Liver (tissue), 9 donors: ENCODE data around the gene TUT4. TPM values are rescaled to one million over a fixed set of nuclear protein-coding genes. Genes with fewer than 3 reads are reported as not detected.

ENCODE experiments used
- DNase-seq: peaks from one replicate; pipeline ENCODE4 v3.0.0-alpha.2; 2017; ENCODE audit warnings: low spot score
- H3K27ac ChIP-seq, 2 donors: one replicate each; pipeline ENCODE4 v1.7.0; 2013; ENCODE audit warnings: inconsistent platforms in 2 of 2, low read length in 2 of 2, control low read depth in 1 of 2, low read depth in 1 of 2, mild to moderate bottlenecking in 1 of 2
- H3K27me3 ChIP-seq, 4 donors: one replicate each; pipeline versions ENCODE4 v1.6.1 to v1.7.0; 2013; ENCODE audit warnings: low read length in 3 of 4, inconsistent platforms in 1 of 4, mild to moderate bottlenecking in 1 of 4, moderate library complexity in 1 of 4; ENCODE audit not compliant: control insufficient read depth in 4 of 4, insufficient read depth in 4 of 4
- H3K36me3 ChIP-seq, 4 donors: one replicate each; pipeline versions ENCODE4 v1.6.1 to v1.7.0; 2013; ENCODE audit warnings: low read length in 3 of 4, mild to moderate bottlenecking in 3 of 4, low read depth in 1 of 4, moderate library complexity in 1 of 4; ENCODE audit not compliant: control insufficient read depth in 4 of 4, insufficient read depth in 3 of 4
- H3K4me1 ChIP-seq, 4 donors: one replicate each; pipeline versions ENCODE4 v1.6.1 to v1.7.0; 2013; ENCODE audit warnings: low read length in 3 of 4, mild to moderate bottlenecking in 3 of 4, moderate library complexity in 1 of 4; ENCODE audit not compliant: control insufficient read depth in 4 of 4, insufficient read depth in 4 of 4
- H3K4me3 ChIP-seq, 3 donors: one replicate each; pipeline versions ENCODE4 v1.6.1 to v1.7.0; 2013; ENCODE audit warnings: low read length in 3 of 3, control low read depth in 1 of 3, low read depth in 1 of 3, mild to moderate bottlenecking in 1 of 3
- H3K9ac ChIP-seq, 2 donors: one replicate each; pipeline ENCODE4 v1.7.0; 2013; ENCODE audit warnings: low read length in 2 of 2, mild to moderate bottlenecking in 2 of 2, moderate library complexity in 2 of 2, control low read depth in 1 of 2, low read depth in 1 of 2
- H3K9me3 ChIP-seq, 4 donors: one replicate each; pipeline versions ENCODE4 v1.6.1 to v1.7.0; 2013; ENCODE audit warnings: low read length in 3 of 4; ENCODE audit not compliant: control insufficient read depth in 4 of 4
- EGR1 ChIP-seq, 2 donors: IDR thresholded peaks; 2 replicates each; pipeline ENCODE4 v1.6.1; 2016 to 2018; ENCODE audit warnings: antibody characterized with exemption in 2 of 2, low read depth in 2 of 2
- FOXA1 ChIP-seq: IDR thresholded peaks from 2 replicates; pipeline ENCODE4 v1.6.1; 2016; ENCODE audit warnings: antibody characterized with exemption
- FOXA2 ChIP-seq: IDR thresholded peaks from 2 replicates; pipeline ENCODE4 v1.6.1; 2016; ENCODE audit warnings: antibody characterized with exemption
- GABPA ChIP-seq, 2 donors: IDR thresholded peaks in 1 of 2; conservative IDR thresholded peaks in 1 of 2; 2 replicates each; pipeline ENCODE4 v1.6.1; 2016; ENCODE audit warnings: antibody characterized with exemption in 2 of 2, mild to moderate bottlenecking in 1 of 2, moderate library complexity in 1 of 2
- HNF4A ChIP-seq, 2 donors: conservative IDR thresholded peaks; 2 replicates each; pipeline ENCODE4 v1.6.1; 2016; ENCODE audit warnings: antibody characterized with exemption in 2 of 2, mild to moderate bottlenecking in 2 of 2
- HNF4G ChIP-seq: IDR thresholded peaks from 2 replicates; pipeline ENCODE4 v1.6.1; 2016; ENCODE audit warnings: antibody characterized with exemption
- JUND ChIP-seq, 2 donors: IDR thresholded peaks; 2 replicates each; pipeline ENCODE4 v1.6.1; 2016; ENCODE audit warnings: antibody characterized with exemption in 2 of 2
- NR2F2 ChIP-seq: IDR thresholded peaks from 2 replicates; pipeline ENCODE4 v1.6.1; 2016; ENCODE audit warnings: antibody characterized with exemption
- RAD21 ChIP-seq, 2 donors: IDR thresholded peaks; 2 replicates each; pipeline ENCODE4 v1.6.1; 2016; ENCODE audit warnings: antibody characterized with exemption in 2 of 2, mild to moderate bottlenecking in 2 of 2
- RXRA ChIP-seq, 2 donors: IDR thresholded peaks; 2 replicates each; pipeline ENCODE4 v1.6.1; 2017 to 2018; ENCODE audit warnings: antibody characterized with exemption in 2 of 2, mild to moderate bottlenecking in 1 of 2
- SP1 ChIP-seq: IDR thresholded peaks from 2 replicates; pipeline ENCODE4 v1.6.1; 2018; ENCODE audit warnings: antibody characterized with exemption, mild to moderate bottlenecking
- TAF1 ChIP-seq: conservative IDR thresholded peaks from 2 replicates; pipeline ENCODE4 v1.6.1; 2016; ENCODE audit warnings: antibody characterized with exemption, mild to moderate bottlenecking
- YY1 ChIP-seq: IDR thresholded peaks from 2 replicates; pipeline ENCODE4 v1.6.1; 2016; ENCODE audit warnings: antibody characterized with exemption, mild to moderate bottlenecking
- WGBS: extraction: QIAGEN DNeasy Blood & Tissue Kit; methylation state at CpG from one replicate; pipeline ENCODE4 v1.1.7; 2013; 5-methylcytosine and 5-hydroxymethylcytosine counted together
- polyA plus RNA-seq, 2 donors: library from polyadenylated mRNA; stranded (reverse) in 1 of 2; unstranded in 1 of 2; fragments of 200-250 nt in 1 of 2; fragments of >200 nt in 1 of 2; fragmentation: Nextera tagmentation in 1 of 2; extraction: Ambion mirVana in 1 of 2; gene quantifications; one replicate each; pipeline versions ENCODE4 v1.2.1 to v1.2.3, GENCODE V29; 2013 to 2015
- total RNA-seq, 2 donors: library from RNA; depleted of rRNA; stranded (reverse); fragments of >200 nt; gene quantifications; one replicate each; pipeline ENCODE4 v1.2.3, GENCODE V29; 2014
- TF ChIP-seq, protein P1 (sequence below): IDR thresholded peaks from 2 replicates; pipeline ENCODE4 v1.6.1; 2016; ENCODE audit warnings: antibody characterized with exemption
- TF ChIP-seq, protein P2 (sequence below): IDR thresholded peaks from 2 replicates; pipeline ENCODE4 v1.6.1; 2016; ENCODE audit warnings: antibody characterized with exemption
- TF ChIP-seq, protein P3 (sequence below): fragments of 150-350 bp; IDR thresholded peaks from 2 replicates; pipeline ENCODE4 v1.5.1; 2017; ENCODE audit warnings: improper control_type of control experiment, low read depth, low read length; ENCODE audit not compliant: missing input control
- TF ChIP-seq, protein P4 (sequence below): IDR thresholded peaks from 2 replicates; pipeline ENCODE4 v1.6.1; 2016; ENCODE audit warnings: antibody characterized with exemption, mild to moderate bottlenecking
- TF ChIP-seq, protein P5 (sequence below): IDR thresholded peaks from 2 replicates; pipeline ENCODE4 v1.6.1; 2016; ENCODE audit warnings: antibody characterized with exemption
- donor health status: healthy.
- donor health status: healthy.
- donor health status: healthy.
- donor health status: healthy.
- donor health status: healthy.

Gene TUT4
- total and polyA plus RNA-seq, 4 donors: 12.2 to 28.0 (median 24.0) TPM

DNA sequence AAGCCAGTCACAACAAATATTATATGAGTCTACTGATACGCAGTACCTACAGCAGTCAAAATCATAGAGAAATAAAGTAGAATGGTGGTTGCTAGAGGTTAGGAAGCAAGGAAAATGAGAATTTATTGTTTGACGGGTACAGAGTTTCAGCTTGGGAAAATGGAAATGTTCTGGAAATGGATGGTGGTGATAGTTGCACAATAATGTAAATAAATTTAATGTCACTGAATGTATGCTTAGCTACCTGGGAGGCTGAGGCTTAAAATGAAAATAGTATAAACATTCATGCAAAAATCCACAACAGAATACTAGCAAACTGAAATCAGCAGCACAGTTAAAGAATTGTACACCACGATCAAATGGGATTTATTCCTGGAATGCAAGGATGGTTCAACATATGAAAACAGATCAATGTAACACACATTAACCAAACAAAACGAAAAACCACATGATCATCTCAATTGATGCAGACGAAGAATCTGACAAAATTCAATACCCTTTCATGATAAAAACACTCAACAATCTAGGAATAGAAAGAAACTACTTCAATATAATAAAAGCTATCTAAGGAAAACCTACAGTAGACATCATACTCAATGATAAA, 10.7 kb downstream of the TUT4 start (continued):
- TF ChIP-seq, protein P1, sequence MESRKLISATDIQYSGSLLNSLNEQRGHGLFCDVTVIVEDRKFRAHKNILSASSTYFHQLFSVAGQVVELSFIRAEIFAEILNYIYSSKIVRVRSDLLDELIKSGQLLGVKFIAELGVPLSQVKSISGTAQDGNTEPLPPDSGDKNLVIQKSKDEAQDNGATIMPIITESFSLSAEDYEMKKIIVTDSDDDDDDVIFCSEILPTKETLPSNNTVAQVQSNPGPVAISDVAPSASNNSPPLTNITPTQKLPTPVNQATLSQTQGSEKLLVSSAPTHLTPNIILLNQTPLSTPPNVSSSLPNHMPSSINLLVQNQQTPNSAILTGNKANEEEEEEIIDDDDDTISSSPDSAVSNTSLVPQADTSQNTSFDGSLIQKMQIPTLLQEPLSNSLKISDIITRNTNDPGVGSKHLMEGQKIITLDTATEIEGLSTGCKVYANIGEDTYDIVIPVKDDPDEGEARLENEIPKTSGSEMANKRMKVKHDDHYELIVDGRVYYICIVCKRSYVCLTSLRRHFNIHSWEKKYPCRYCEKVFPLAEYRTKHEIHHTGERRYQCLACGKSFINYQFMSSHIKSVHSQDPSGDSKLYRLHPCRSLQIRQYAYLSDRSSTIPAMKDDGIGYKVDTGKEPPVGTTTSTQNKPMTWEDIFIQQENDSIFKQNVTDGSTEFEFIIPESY: no peak
- no peak for TF ChIP-seq JUND (IDR thresholded peaks at IDR 0.05)
- no peak for TF ChIP-seq GABPA (IDR thresholded peaks at IDR 0.05 in 1 of 2, conservative IDR thresholded peaks at IDR 0.05 in 1 of 2)
- no peak for TF ChIP-seq YY1
- no peak for TF ChIP-seq RXRA (IDR thresholded peaks at IDR 0.05)
- TF ChIP-seq TAF1: no peak
- TF ChIP-seq FOXA2: no peak
- no peak for TF ChIP-seq FOXA1

DNA sequence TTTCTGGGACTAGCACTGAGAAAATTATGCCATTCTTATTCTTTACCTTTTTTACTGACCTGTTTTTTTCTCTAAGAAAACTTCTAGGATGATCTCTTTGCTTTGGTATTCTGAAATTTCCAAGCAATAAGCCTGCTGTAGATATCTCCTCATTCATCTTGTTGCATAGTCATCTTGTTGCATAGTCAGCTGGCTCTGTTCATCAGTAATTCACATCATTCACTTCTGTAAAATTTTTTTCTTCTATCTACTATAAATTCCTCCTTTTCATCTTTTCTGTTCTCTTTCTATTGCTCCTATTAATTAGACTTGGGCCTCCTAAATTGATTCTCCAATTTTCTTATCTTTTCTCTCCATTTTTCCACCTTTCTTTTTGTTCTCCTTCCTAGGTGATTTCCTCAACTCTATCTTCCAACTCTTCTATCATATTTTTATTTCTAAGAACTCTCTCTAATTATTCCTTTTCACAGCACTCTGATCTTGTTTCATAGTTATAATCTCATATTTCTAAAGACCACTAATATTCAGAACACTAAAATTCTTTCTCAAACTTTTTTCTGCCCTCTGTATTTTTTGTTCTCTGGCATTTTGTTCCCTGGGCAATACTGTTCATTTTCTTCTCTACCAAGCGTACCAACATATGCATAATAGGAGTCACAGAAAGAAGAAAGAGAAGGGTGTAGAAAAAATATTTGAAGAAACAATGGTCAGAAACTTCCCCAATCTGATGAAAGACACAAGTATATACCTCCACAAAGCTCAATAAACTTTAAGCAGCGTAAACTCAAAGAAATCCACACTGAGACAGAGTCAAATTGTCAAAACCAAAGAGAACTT, 17.7 kb downstream of the TUT4 start:
- 99% methylated on average over 2 of the region's 2 CpGs for WGBS
- no peaks in the 10 kb centered on the region for H3K9me3 ChIP-seq
- DNase-seq: no peak
- no peak overlapping the region for H3K4me3 ChIP-seq
- H3K27ac ChIP-seq: no peak overlapping the region
- no peak overlapping the region for H3K9ac ChIP-seq
- H3K36me3 ChIP-seq: no peaks in the 10 kb centered on the region
- peaks cover 0 to 2% (median under 1%) of the 10 kb centered on the region in 4 donors for H3K4me1 ChIP-seq
- no peaks in the 10 kb centered on the region for H3K27me3 ChIP-seq
- TF ChIP-seq HNF4A (conservative IDR thresholded peaks at IDR 0.05) (no peak), RXRA (IDR thresholded peaks at IDR 0.05) (no peak), JUND (IDR thresholded peaks at IDR 0.05) (no peak), NR2F2 (no peak), FOXA2 (no peak), TAF1 (no peak), RAD21 (IDR thresholded peaks at IDR 0.05) (no peak), YY1 (no peak), EGR1 (IDR thresholded peaks at IDR 0.05; ENCODE audit: low read depth in 2 of 2) (no peak), FOXA1 (no peak), HNF4G (no peak), GABPA (IDR thresholded peaks at IDR 0.05 in 1 of 2, conservative IDR thresholded peaks at IDR 0.05 in 1 of 2) (no peak), SP1 (no peak)
- TF ChIP-seq, protein P1: no peak
- TF ChIP-seq, protein P2, sequence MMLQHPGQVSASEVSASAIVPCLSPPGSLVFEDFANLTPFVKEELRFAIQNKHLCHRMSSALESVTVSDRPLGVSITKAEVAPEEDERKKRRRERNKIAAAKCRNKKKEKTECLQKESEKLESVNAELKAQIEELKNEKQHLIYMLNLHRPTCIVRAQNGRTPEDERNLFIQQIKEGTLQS: no peak
- TF ChIP-seq, protein P3, sequence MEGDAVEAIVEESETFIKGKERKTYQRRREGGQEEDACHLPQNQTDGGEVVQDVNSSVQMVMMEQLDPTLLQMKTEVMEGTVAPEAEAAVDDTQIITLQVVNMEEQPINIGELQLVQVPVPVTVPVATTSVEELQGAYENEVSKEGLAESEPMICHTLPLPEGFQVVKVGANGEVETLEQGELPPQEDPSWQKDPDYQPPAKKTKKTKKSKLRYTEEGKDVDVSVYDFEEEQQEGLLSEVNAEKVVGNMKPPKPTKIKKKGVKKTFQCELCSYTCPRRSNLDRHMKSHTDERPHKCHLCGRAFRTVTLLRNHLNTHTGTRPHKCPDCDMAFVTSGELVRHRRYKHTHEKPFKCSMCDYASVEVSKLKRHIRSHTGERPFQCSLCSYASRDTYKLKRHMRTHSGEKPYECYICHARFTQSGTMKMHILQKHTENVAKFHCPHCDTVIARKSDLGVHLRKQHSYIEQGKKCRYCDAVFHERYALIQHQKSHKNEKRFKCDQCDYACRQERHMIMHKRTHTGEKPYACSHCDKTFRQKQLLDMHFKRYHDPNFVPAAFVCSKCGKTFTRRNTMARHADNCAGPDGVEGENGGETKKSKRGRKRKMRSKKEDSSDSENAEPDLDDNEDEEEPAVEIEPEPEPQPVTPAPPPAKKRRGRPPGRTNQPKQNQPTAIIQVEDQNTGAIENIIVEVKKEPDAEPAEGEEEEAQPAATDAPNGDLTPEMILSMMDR: no peak
- TF ChIP-seq, protein P4, sequence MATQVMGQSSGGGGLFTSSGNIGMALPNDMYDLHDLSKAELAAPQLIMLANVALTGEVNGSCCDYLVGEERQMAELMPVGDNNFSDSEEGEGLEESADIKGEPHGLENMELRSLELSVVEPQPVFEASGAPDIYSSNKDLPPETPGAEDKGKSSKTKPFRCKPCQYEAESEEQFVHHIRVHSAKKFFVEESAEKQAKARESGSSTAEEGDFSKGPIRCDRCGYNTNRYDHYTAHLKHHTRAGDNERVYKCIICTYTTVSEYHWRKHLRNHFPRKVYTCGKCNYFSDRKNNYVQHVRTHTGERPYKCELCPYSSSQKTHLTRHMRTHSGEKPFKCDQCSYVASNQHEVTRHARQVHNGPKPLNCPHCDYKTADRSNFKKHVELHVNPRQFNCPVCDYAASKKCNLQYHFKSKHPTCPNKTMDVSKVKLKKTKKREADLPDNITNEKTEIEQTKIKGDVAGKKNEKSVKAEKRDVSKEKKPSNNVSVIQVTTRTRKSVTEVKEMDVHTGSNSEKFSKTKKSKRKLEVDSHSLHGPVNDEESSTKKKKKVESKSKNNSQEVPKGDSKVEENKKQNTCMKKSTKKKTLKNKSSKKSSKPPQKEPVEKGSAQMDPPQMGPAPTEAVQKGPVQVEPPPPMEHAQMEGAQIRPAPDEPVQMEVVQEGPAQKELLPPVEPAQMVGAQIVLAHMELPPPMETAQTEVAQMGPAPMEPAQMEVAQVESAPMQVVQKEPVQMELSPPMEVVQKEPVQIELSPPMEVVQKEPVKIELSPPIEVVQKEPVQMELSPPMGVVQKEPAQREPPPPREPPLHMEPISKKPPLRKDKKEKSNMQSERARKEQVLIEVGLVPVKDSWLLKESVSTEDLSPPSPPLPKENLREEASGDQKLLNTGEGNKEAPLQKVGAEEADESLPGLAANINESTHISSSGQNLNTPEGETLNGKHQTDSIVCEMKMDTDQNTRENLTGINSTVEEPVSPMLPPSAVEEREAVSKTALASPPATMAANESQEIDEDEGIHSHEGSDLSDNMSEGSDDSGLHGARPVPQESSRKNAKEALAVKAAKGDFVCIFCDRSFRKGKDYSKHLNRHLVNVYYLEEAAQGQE: no peak
- TF ChIP-seq, protein P5, sequence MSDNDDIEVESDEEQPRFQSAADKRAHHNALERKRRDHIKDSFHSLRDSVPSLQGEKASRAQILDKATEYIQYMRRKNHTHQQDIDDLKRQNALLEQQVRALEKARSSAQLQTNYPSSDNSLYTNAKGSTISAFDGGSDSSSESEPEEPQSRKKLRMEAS: no peak
